Superior temporal gyrus (tissue), 1 donor: ENCODE measurements around the gene GPR35.
A peak's percentile ranks its signal among the peaks of the same experiment; 100 is the strongest.

ENCODE experiments used
- DNase-seq: peaks from one replicate; pipeline ENCODE4 v3.0.0-alpha.2; 2016; ENCODE audit errors: extremely low spot score

Gene GPR35

DNA sequence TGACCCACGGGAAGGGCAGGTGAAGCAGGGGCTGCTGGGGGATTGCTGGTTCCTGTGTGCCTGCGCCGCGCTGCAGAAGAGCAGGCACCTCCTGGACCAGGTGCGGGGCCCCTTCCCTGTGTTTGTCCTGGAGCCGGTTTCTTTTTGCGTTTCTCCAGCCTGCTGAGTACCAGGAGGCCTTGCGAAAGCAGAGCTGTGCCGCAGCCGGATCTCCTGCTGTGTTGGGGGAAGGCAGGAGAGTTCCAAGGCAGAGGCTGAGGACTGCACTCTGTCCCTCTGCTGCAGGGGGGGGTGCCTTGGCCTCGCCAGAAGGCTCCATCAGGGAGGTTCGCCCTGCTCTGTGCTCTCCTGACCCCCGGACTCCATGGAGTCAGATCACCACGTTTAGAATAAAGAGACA is 35.9 kb upstream of the GPR35 start:
- DNase-seq = no peak

GRCh38 chr2:240589850-240590525 is 35.3 kb upstream of the GPR35 start:
- no peak for DNase-seq

DNA sequence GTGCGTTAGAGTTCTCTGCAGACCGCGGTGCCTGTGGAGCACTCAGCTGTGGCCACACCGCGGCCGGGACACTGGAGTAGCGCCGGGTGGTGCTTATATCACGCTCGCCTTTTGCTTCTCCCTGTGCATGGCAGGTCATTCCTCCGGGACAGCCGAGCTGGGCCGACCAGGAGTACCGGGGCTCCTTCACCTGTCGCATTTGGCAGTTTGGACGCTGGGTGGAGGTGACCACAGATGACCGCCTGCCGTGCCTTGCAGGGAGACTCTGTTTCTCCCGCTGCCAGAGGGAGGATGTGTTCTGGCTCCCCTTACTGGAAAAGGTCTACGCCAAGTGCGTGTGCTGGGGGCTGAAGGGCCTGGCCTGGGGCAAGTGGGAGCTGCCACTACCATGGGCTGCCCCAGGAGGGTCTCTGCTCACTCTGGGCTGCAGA is 34.6 kb upstream of the GPR35 start:
- DNase-seq = no peak

DNA sequence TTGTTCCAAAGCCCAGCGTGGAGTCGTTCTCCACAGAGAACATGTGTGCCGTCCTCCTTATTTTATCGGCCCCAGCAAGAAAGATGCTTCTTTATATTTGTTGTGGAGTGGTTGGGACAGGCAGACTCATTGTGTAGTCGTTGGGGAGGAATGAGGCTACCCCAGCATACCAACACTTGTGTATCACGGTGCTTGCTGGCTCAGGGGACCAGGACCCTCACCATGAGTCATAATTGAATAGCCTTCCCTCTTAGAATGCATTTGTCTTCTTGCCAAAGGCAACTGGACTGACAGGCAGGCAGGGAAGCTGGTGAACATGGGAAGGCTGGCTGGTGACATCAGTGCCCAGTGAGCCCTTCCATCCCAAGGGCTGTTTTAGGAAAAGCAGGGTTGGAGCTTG is 34.1 kb upstream of the GPR35 start:
- DNase-seq = no peak

DNA sequence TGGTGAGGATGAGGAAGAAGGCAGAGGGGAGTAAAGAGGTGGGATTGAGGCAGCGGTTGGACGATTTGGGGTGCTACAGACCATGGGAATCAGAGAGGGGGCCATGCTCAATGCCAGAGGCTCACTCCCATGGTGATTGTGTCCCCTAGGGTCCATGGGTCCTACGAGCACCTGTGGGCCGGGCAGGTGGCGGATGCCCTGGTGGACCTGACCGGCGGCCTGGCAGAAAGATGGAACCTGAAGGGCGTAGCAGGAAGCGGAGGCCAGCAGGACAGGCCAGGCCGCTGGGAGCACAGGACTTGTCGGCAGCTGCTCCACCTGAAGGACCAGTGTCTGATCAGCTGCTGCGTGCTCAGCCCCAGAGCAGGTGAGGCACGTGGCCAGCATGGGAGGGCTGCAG is 33.5 kb upstream of the GPR35 start:
- DNase-seq = no peak

GRCh38 chr2:240593026-240593702 is 32.1 kb upstream of the GPR35 start:
- DNase-seq = peak; percentile 23

DNA sequence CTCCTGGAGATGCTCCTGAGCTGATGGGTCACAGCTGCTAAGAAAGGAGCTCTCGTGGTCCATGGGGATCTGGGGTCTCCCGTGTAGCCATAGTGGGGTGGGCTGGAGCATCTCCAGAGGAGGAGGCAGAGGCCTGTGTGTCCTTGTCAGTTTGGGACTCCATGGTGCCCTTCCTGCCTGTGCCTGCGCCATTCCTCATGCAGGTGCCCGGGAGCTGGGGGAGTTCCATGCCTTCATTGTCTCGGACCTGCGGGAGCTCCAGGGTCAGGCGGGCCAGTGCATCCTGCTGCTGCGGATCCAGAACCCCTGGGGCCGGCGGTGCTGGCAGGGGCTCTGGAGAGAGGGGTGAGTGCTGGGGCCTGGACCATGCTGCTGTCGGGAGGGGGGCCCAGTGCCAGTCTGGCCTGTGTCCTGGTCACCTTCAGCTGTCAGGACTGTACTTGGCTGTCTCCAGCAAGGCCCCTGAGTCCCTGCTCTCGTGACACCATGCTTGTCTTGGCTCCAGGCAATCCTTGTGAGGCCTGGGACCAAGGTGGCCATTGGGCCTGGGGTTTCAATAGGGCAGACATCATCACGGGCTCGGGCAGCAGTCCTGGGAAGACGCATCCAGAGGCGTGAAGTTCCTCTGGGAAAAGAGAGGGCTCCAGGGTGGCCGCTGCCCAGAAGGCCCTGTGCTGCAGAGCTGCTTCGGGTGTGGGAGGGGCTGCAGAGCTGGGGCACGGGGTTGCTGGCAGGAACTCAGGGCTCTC is 31.4 kb upstream of the GPR35 start:
- no peak for DNase-seq

DNA sequence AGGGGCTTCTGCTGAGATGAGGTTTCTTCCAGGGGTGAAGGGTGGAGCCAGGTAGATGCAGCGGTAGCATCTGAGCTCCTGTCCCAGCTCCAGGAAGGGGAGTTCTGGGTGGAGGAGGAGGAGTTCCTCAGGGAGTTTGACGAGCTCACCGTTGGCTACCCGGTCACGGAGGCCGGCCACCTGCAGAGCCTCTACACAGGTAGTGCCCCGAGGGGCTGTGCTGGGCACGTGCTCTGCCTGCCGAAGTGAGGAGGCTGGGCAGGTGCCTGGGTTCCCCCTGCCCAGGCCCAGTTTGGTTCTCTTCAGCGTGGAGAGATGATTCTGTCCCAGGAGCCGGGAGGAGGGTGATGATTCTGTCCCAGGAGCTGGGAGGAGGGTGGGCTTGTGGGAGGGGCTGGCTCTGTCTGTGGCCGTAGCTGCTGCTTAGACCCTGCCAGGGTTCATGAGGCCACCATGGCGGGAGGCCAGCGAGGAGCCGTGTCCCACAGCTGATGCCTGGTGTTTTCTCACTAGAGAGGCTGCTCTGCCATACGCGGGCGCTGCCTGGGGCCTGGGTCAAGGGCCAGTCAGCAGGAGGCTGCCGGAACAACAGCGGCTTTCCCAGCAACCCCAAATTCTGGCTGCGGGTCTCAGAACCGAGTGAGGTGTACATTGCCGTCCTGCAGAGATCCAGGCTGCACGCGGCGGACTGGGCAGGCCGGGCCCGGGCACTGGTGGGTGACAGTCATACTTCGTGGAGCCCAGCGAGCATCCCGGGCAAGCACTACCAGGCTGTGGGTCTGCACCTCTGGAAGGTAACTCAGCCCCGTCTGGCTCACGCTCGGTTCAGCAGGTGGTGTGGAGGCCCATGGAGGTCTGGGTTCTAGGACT is 30.5 kb upstream of the GPR35 start:
- no peak for DNase-seq

DNA sequence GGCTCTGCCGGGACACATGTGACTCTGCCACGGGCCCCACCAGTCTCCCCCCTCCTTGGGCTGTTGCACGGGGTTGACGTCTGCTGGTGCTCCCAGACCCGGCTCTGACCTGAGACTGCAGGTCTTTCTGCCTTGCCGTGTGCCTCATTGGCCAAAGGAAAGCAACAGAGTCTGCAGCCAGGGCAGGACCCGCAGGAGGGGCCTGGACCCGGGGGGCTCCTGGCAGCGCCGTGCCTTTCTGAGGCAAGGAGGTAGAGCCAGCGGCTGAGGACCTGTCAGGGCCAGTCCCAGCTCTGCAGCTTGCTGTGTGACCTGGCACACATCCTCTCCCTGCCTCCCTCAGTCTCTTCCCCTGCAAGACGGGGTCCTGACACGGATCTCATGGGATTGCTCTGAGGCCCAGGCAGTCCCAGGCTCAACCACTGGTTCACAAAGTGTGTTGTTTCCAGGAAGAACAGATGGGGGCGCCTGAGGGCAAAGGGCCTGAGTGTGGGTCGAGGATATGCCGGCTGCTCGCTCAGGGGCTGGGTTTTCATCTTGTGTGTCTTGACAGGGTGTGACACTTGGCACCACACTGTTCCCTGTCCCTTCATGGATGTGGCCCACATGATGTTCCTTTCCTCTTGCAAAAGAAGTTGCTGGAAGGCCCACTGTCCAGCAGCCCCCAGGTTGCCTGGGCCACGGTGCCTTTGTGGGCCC is 29.8 kb upstream of the GPR35 start:
- no peak for DNase-seq

DNA sequence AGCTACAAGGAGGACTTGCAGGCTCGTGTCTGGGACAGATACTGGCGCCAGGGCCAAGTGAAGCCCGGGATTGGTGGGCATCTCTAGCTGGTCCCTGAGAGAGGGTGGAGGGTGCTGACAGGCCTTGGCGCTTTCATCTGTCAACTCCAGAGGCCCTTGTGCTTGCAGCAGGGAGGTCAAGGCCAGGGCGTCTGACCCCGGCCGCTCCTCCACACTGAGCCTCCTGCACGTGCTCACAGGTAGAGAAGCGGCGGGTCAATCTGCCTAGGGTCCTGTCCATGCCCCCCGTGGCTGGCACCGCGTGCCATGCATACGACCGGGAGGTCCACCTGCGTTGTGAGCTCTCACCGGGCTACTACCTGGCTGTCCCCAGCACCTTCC is 29.2 kb upstream of the GPR35 start:
- no peak for DNase-seq

- DNase-seq = peak; percentile 66
These were observed 28.8 kb upstream of the GPR35 start for GRCh38 chr2:240596491-240596931.

DNA sequence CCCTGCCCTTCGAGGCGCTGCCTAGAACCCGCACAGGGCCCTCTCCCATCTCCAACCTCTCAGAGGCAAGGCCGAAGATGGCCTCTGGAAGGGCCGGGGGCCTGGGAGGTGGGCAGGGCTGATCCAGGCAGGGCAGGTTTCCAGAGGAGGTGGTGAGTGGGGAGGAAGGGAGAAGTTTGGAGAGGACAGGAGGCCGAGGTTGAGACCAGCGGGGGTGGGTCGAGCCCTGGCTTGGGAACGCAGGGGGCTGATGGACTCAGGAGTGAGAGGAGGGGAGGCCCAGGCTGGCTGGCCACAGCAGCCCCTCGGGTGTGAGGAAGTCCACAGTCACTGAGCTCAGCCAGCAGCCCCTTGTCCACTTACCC is 28.2 kb upstream of the GPR35 start:
- no peak for DNase-seq

- DNase-seq = no peak
These were observed 27.7 kb upstream of the GPR35 start for GRCh38 chr2:240597419-240598181.

- no peak for DNase-seq
These were observed 26.9 kb upstream of the GPR35 start for GRCh38 chr2:240598311-240598911.

DNA sequence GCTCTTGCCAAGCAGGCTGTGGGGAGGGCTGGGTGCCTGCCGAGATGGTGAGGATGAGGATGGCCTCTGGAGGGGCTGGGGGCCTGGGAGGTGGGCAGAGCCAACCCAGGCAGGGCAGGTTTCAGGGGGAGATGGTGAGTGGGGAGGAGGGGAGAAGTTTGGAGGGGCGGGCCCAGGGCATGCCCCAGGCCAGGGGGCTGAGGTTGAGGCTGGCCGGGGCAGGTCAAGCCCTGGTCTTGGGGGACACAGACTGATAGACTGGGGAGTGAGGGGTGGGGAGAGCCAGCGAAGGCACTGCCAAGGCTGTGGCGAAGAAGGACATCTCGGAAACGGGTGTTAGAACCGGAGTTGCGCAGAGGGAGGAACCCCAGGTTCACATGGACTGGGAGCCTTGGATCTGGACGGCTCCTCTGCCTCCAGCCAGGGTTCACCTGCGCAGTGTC is 26.1 kb upstream of the GPR35 start:
- no peak for DNase-seq

DNA sequence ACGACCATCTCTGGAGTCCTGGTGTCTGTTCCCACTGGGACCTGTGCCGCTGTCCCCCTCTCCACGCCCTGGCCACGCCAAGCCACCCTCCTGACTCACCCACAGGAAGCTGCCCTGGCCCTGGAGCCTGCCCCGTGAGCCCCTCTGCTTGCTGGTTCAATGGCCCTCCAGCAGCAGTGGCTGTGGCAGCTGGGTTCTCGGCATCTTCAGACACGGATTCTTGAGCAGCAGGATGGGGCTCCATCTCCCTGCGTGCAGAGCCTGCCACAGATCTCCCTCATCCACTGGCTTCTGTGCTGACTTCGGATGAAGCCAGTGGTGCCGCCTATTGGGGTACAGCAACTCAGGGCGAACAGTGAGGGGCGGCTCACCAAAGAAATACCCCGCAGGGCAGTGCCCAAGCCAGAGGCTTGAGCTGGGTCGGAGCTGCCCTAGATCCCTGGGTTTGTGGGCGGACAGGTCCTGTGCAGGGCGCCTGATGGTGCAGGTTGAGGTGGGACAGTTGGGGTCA is 24.8 kb upstream of the GPR35 start:
- DNase-seq = no peak

DNA sequence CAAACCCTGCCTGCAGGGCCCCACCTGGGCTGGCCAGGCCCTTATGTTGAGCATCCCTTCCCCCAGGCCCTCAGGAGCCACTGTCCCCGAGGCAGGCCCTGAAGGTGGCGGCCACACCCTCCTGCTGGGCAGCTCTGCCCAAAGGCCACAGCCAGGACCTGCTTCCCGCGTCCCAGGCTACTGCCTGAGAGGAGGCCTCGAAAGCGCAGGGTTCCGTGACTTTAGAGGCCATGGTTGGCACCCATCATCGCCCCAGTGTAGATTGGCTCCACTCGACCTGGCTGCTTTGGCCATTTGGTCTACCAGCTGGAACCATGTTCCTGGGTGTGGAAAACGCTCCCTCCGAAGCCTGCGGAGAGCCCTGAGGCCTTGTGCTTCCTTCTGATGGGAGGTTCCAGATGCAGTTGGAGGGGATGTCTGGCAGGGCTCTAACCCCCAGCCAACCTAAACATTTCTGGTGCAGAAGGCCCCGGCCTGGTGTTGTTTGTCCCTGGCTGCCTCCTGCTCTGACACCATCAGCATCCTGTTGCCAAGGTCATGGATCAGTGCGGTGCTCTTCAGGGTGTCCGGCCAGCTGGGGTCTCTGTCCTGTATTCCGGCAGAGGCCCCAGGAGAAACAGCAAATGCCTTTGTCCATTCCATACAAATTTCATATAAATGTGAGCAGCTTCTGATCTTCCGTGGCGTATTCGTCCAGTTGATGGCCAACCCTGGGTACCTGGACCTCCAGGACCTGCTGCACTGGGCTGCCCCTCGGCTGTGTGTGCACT is 24.0 kb upstream of the GPR35 start:
- DNase-seq = no peak

- DNase-seq = no peak
These were observed 23.5 kb upstream of the GPR35 start for GRCh38 chr2:240601831-240602160.
